GM13976 (cell line): ENCODE results near the gene DUS4L.

Source experiments
- DNase-seq: peaks from one replicate; pipeline ENCODE4 v3.0.0; 2012; ENCODE audit warnings: low spot score
- CTCF ChIP-seq: IDR thresholded peaks from 2 replicates; pipeline ENCODE4 v1.5.1; 2012; ENCODE audit warnings: borderline replicate concordance, mild to moderate bottlenecking; ENCODE audit not compliant: insufficient read depth; ENCODE audit errors: extremely low read depth, missing control alignments, control extremely low read depth
- in situ Hi-C: fragments of 300-500 bp; cut with MboI; formaldehyde crosslinking; loops from one replicate; pipeline ENCODE4 v1.12.0; 2022; ENCODE audit warnings: low sequenced_read_pairs, mixed read lengths, inconsistent platforms; ENCODE audit not compliant: unreplicated experiment

The DUS4L gene

GRCh38 chr7:107597582-107597916 lies 33.8 kb downstream of the DUS4L start:
- in situ Hi-C loops = no loop called here
- no peak for TF ChIP-seq CTCF
- DNase-seq = no peak

GRCh38 chr7:107597953-107598352 lies 34.2 kb downstream of the DUS4L start:
- no peak for DNase-seq
- in situ Hi-C loops = no loop called here
- TF ChIP-seq CTCF = no peak

GRCh38 chr7:107599262-107599661 lies 35.5 kb downstream of the DUS4L start:
- DNase-seq = no peak
- in situ Hi-C loops = no loop called here
- no peak for TF ChIP-seq CTCF

GRCh38 chr7:107600816-107601215 lies 37.0 kb downstream of the DUS4L start:
- no peak for DNase-seq
- TF ChIP-seq CTCF = no peak
- in situ Hi-C loops = no loop called here

- no peak for TF ChIP-seq CTCF
- in situ Hi-C loops = no loop called here
- no peak for DNase-seq
Observed at GRCh38 chr7:107605218-107605815, 41.5 kb downstream of the DUS4L start.

- no peak for DNase-seq
- in situ Hi-C loops = no loop called here
- no peak for TF ChIP-seq CTCF
Observed at GRCh38 chr7:107606303-107606702, 42.5 kb downstream of the DUS4L start.

- no peak for DNase-seq
- no peak for TF ChIP-seq CTCF
- in situ Hi-C loops = no loop called here
Observed at GRCh38 chr7:107609811-107610261, 46.1 kb downstream of the DUS4L start.
